Measurements from ENCODE around the gene BORCS6. TPM values are rescaled to one million over a fixed set of nuclear protein-coding genes. Genes with fewer than 3 reads are reported as not detected.

BORCS6 gene
- total and polyA plus RNA-seq, 2 donors (not counting 1 experiment from before 2014, with no cell fraction given), result 9.7 to 20.2 TPM

GRCh38 chr17:8224891-8225812 lies 35.2 kb upstream of the BORCS6 start:
- Histone ChIP-seq H3K27me3 (replicated peaks in 1 of 4; ENCODE audit: control extremely low read depth in 1 of 4, control insufficient read depth in 3 of 4, insufficient read depth in 4 of 4, low read length in 3 of 4) (no peaks in the 10 kb centered on the region), H3K4me3 (ENCODE audit: control extremely low read depth in 1 of 5, extremely low read depth in 1 of 5, insufficient read depth in 1 of 5, low read depth in 2 of 5, low read length in 4 of 5) (no peak overlapping the region), H4K20me1 (ENCODE audit: control insufficient read depth, insufficient read depth, low read length, poor library complexity, severe bottlenecking) (peaks cover 31% of the 10 kb centered on the region), H3K27ac (ENCODE audit: low read length in 2 of 2) (no peak overlapping the region), H3K4me1 (ENCODE audit: control insufficient read depth in 2 of 2, insufficient read depth in 2 of 2, low read length in 2 of 2) (peaks cover 32 to 45% of the 10 kb centered on the region in 2 donors), H3K36me3 (replicated peaks in 1 of 2; ENCODE audit: control extremely low read depth in 1 of 2, control insufficient read depth in 1 of 2, extremely low read depth in 1 of 2, insufficient read depth in 2 of 2, low read length in 1 of 2) (peaks cover 0 to 32% of the 10 kb centered on the region in 2 experiments), H3K9me3 (ENCODE audit: control extremely low read depth in 1 of 3, control insufficient read depth in 2 of 3, insufficient read depth in 1 of 3, low read length in 2 of 3) (no peaks in the 10 kb centered on the region), H2AFZ (ENCODE audit: insufficient read depth, low read depth, low read length, poor library complexity, severe bottlenecking) (no peak overlapping the region), H3K9ac (ENCODE audit: low read length) (no peak overlapping the region), H3K4me2 (replicated peaks; ENCODE audit: low read depth, low read length, poor library complexity, severe bottlenecking) (no peak overlapping the region), H3K79me2 (ENCODE audit: control insufficient read depth, insufficient read depth, low read length) (peaks cover 15% of the 10 kb centered on the region)
- H3K4me1 Mint-ChIP-seq, result peaks cover 59% of the 10 kb centered on the region
- DNase-seq (no peak), ATAC-seq (ENCODE audit: low read depth) (no peak)
- no peak for TF ChIP-seq EZH2 (IDR thresholded peaks at IDR 0.05; ENCODE audit: borderline replicate concordance, insufficient read depth, low read depth, low read length, poor library complexity, severe bottlenecking)
- TF ChIP-seq, protein P1, sequence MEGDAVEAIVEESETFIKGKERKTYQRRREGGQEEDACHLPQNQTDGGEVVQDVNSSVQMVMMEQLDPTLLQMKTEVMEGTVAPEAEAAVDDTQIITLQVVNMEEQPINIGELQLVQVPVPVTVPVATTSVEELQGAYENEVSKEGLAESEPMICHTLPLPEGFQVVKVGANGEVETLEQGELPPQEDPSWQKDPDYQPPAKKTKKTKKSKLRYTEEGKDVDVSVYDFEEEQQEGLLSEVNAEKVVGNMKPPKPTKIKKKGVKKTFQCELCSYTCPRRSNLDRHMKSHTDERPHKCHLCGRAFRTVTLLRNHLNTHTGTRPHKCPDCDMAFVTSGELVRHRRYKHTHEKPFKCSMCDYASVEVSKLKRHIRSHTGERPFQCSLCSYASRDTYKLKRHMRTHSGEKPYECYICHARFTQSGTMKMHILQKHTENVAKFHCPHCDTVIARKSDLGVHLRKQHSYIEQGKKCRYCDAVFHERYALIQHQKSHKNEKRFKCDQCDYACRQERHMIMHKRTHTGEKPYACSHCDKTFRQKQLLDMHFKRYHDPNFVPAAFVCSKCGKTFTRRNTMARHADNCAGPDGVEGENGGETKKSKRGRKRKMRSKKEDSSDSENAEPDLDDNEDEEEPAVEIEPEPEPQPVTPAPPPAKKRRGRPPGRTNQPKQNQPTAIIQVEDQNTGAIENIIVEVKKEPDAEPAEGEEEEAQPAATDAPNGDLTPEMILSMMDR (IDR thresholded peaks at IDR 0.05), result no peak
- POLR2A ChIA-PET, result interaction anchor here (0.6 to 7.5 kb wide), 12 partner anchors 11 to 515 kb away, joined by 3 to 158 read pairs (median 7); partner anchors contain the start of genes BORCS6, CTC1, PFAS and SLC25A35
- WGBS (ENCODE audit: insufficient coverage), result 96% methylated on average over 16 of the region's 26 CpGs
- intact Hi-C loops (cut with micrococcal nuclease), result loop anchor here (10.0 kb wide), 1 partner anchor 210 kb away; the partner anchor contains the start of gene NDEL1
- H3K4me3 Mint-ChIP-seq, result peak overlapping the region; percentile 55
- H3K27ac Mint-ChIP-seq, result peak overlapping the region; percentile 33
- H3K9me3 Mint-ChIP-seq (ENCODE audit: insufficient read depth), result no peaks in the 10 kb centered on the region
- no peaks in the 10 kb centered on the region for H3K27me3 Mint-ChIP-seq
- CTCF ChIA-PET, result interaction anchor here (0.9 to 6.0 kb wide), 6 partner anchors 10 to 105 kb away, joined by 3 to 72 read pairs (median 9); partner anchors contain the start of genes AURKB, CTC1 and PFAS
